A549 treated with CORT108297 at 1 μM for 4 hours (cell line): ENCODE results near the gene MAP9. TPM values are rescaled to one million over a fixed set of nuclear protein-coding genes. Genes with fewer than 3 reads are reported as not detected.

ENCODE experiments used
- total RNA-seq: library from RNA; stranded (reverse); fragments of 200-300 nt; extraction: Qiagen RNA extraction; gene quantifications from 5 replicates; pipeline ENCODE4 v1.2.3, GENCODE V29; 2022

MAP9 gene
- 4.5 to 6.4 TPM (median 6.1 TPM) in 5 replicates for total RNA-seq

GRCh38 chr4:155376387-155377268 lies at the start of gene MAP9:
Gene MAP9 (minus strand): TSS chr4:155376965. CDS start chr4:155375850, 1,115 bp downstream.

Other genes starting within 250 kb of the MAP9 start
- gene NPY2R, start 168.3 kb downstream of the MAP9 start, total RNA-seq, result 0.02 to 0.06 TPM (median 0.03 TPM) in 5 replicates